Ectodermal cell (in vitro differentiated cells): ENCODE data around the gene CCNC.

Experiments used
- H3K27ac ChIP-seq: 2 replicates; pipeline ENCODE4 v1.7.0; 2013; ENCODE audit warnings: mild to moderate bottlenecking, low read depth, low read length; ENCODE audit not compliant: insufficient read depth, poor library complexity, severe bottlenecking
- H3K27me3 ChIP-seq: 2 replicates; pipeline ENCODE4 v1.7.0; 2013; ENCODE audit warnings: mild to moderate bottlenecking, low read length; ENCODE audit not compliant: insufficient read depth, control insufficient read depth, poor library complexity, severe bottlenecking
- H3K36me3 ChIP-seq: one replicate; pipeline ENCODE4 v1.7.0; 2013; ENCODE audit warnings: low read length; ENCODE audit not compliant: control insufficient read depth, insufficient read depth
- H3K4me1 ChIP-seq: one replicate; pipeline ENCODE4 v1.7.0; 2013; ENCODE audit warnings: low read length; ENCODE audit not compliant: control insufficient read depth, insufficient read depth
- H3K4me3 ChIP-seq: 2 replicates; pipeline ENCODE4 v1.7.0; 2013; ENCODE audit warnings: low read depth, low read length, control low read depth; ENCODE audit not compliant: insufficient read depth
- H3K9me3 ChIP-seq: 2 replicates; pipeline ENCODE4 v1.7.0; 2013; ENCODE audit warnings: mild to moderate bottlenecking, low read length, moderate library complexity; ENCODE audit not compliant: control insufficient read depth
- WGBS, 2 experiments: methylation state at CpG; one replicate each; pipeline ENCODE4 v1.1.7; 2013; ENCODE audit warnings: missing lambda C conversion rate in 2 of 2; 5-methylcytosine and 5-hydroxymethylcytosine counted together

CCNC gene

GRCh38 chr6:99579781-99580180, 11.3 kb upstream of the CCNC start:
- H3K36me3 ChIP-seq = no peaks in the 10 kb centered on the region
- H3K27me3 ChIP-seq = peaks cover 42% of the 10 kb centered on the region
- no peak overlapping the region for H3K4me3 ChIP-seq
- no peak overlapping the region for H3K27ac ChIP-seq
- no peaks in the 10 kb centered on the region for H3K9me3 ChIP-seq
- WGBS, 2 experiments = 81 to 83% methylated on average over 4 of the region's 4 CpGs
- H3K4me1 ChIP-seq = no peaks in the 10 kb centered on the region

GRCh38 chr6:99575544-99576227, 7.2 kb upstream of the CCNC start:
- H3K4me1 ChIP-seq = no peaks in the 10 kb centered on the region
- no peak overlapping the region for H3K4me3 ChIP-seq
- 88 to 92% methylated on average over 2 of the region's 2 CpGs for WGBS, 2 experiments
- no peak overlapping the region for H3K27ac ChIP-seq
- no peaks in the 10 kb centered on the region for H3K36me3 ChIP-seq
- no peaks in the 10 kb centered on the region for H3K9me3 ChIP-seq
- peaks cover 25% of the 10 kb centered on the region for H3K27me3 ChIP-seq

GRCh38 chr6:99573980-99574617, 5.6 kb upstream of the CCNC start:
- H3K36me3 ChIP-seq = no peaks in the 10 kb centered on the region
- no peak overlapping the region for H3K4me3 ChIP-seq
- no peak overlapping the region for H3K27ac ChIP-seq
- H3K27me3 ChIP-seq = peaks cover 19% of the 10 kb centered on the region
- H3K4me1 ChIP-seq = no peaks in the 10 kb centered on the region
- 91 to 98% methylated on average over 2 of the region's 2 CpGs for WGBS, 2 experiments
- H3K9me3 ChIP-seq = no peaks in the 10 kb centered on the region

- no peak overlapping the region for H3K4me3 ChIP-seq
- no peaks in the 10 kb centered on the region for H3K27me3 ChIP-seq
- H3K36me3 ChIP-seq = peaks cover 3% of the 10 kb centered on the region
- WGBS, 2 experiments = 83 to 85% methylated on average over 3 to 4 of the region's 4 CpGs
- H3K27ac ChIP-seq = no peak overlapping the region
- H3K4me1 ChIP-seq = no peaks in the 10 kb centered on the region
- no peaks in the 10 kb centered on the region for H3K9me3 ChIP-seq
Observed at GRCh38 chr6:99563056-99563723, 5.3 kb downstream of the CCNC start.

GRCh38 chr6:99560668-99561067, 7.8 kb downstream of the CCNC start:
- H3K27ac ChIP-seq = no peak overlapping the region
- H3K36me3 ChIP-seq = peaks cover 11% of the 10 kb centered on the region
- H3K9me3 ChIP-seq = no peaks in the 10 kb centered on the region
- no peaks in the 10 kb centered on the region for H3K4me1 ChIP-seq
- no peak overlapping the region for H3K4me3 ChIP-seq
- 93 to 97% methylated on average over 3 to 4 of the region's 4 CpGs for WGBS, 2 experiments
- H3K27me3 ChIP-seq = no peaks in the 10 kb centered on the region

GRCh38 chr6:99559057-99559456, 9.4 kb downstream of the CCNC start:
- peaks cover 21% of the 10 kb centered on the region for H3K36me3 ChIP-seq
- no peak overlapping the region for H3K4me3 ChIP-seq
- H3K9me3 ChIP-seq = no peaks in the 10 kb centered on the region
- no peaks in the 10 kb centered on the region for H3K4me1 ChIP-seq
- no peaks in the 10 kb centered on the region for H3K27me3 ChIP-seq
- 94 to 97% methylated on average over 2 of the region's 2 CpGs for WGBS, 2 experiments
- no peak overlapping the region for H3K27ac ChIP-seq

GRCh38 chr6:99553888-99554287, 14.6 kb downstream of the CCNC start:
- Histone ChIP-seq H3K36me3 (peaks cover 20% of the 10 kb centered on the region), H3K27ac (no peak overlapping the region), H3K9me3 (no peaks in the 10 kb centered on the region), H3K4me1 (no peaks in the 10 kb centered on the region), H3K4me3 (no peak overlapping the region), H3K27me3 (no peaks in the 10 kb centered on the region)
- WGBS, 2 experiments = 75 to 96% methylated on average over 1 to 2 of the region's 2 CpGs

- 94 to 95% methylated on average over 2 of the region's 3 CpGs for WGBS, 2 experiments
- H3K27me3 ChIP-seq = no peaks in the 10 kb centered on the region
- H3K4me3 ChIP-seq = no peak overlapping the region
- no peak overlapping the region for H3K27ac ChIP-seq
- H3K9me3 ChIP-seq = no peaks in the 10 kb centered on the region
- peaks cover 18% of the 10 kb centered on the region for H3K36me3 ChIP-seq
- H3K4me1 ChIP-seq = no peaks in the 10 kb centered on the region
Observed at GRCh38 chr6:99550046-99550748, 18.3 kb downstream of the CCNC start.

- Histone ChIP-seq H3K36me3 (peaks cover 13% of the 10 kb centered on the region), H3K27me3 (no peaks in the 10 kb centered on the region), H3K9me3 (no peaks in the 10 kb centered on the region), H3K4me1 (no peaks in the 10 kb centered on the region), H3K4me3 (no peak overlapping the region), H3K27ac (no peak overlapping the region)
- WGBS, 2 experiments = 93 to 95% methylated on average over 4 of the region's 4 CpGs
Observed at GRCh38 chr6:99548706-99549105, 19.8 kb downstream of the CCNC start.

GRCh38 chr6:99547526-99547925, 20.9 kb downstream of the CCNC start:
- 88 to 98% methylated on average over 4 of the region's 4 CpGs for WGBS, 2 experiments
- H3K27me3 ChIP-seq = no peaks in the 10 kb centered on the region
- no peak overlapping the region for H3K4me3 ChIP-seq
- H3K4me1 ChIP-seq = no peaks in the 10 kb centered on the region
- no peak overlapping the region for H3K27ac ChIP-seq
- no peaks in the 10 kb centered on the region for H3K9me3 ChIP-seq
- H3K36me3 ChIP-seq = peaks cover 20% of the 10 kb centered on the region
